IMR-90 (cell line): ENCODE results near the gene UBE2O. TPM values are rescaled to one million over a fixed set of nuclear protein-coding genes. Genes with fewer than 3 reads are reported as not detected.

Source experiments
- ATAC-seq: fragments of 200-7000 bp; cut with Tn5 transposase; 2 replicates; pipeline ENCODE4 v1.9.1; 2020; ENCODE audit warnings: low read depth, mild to moderate bottlenecking, moderate library complexity
- BruUV-seq: library from RNA; stranded (reverse); fragments of 400-500 nt; replicated peaks from 2 replicates; lab custom pipeline; 2021; lab: Mats Ljungman, UMichigan
- CTCF ChIA-PET: fragments of 300-600 bp; formaldehyde crosslinking; extraction: SDS; loops from one replicate; lab custom pipeline; 2021; ENCODE audit warnings: antibody characterized with exemption; lab: Yijun Ruan, JAX
- POLR2A ChIA-PET: fragments of 300-600 bp; sonication (Branson Sonifier 250); formaldehyde crosslinking; loops from one replicate; lab custom pipeline; 2022; ENCODE audit warnings: antibody characterized with exemption; ENCODE audit not compliant: unreplicated experiment; lab: Charles Lee
- DNase-seq: peaks from one replicate; pipeline ENCODE4 v3.0.0; 2013
- H2AFZ ChIP-seq: replicated peaks from 2 replicates; pipeline ENCODE3; 2013; ENCODE audit warnings: low read length, mild to moderate bottlenecking; ENCODE audit not compliant: poor library complexity
- H2AK5ac ChIP-seq: 2 replicates; pipeline ENCODE4 v1.6.1; 2013; ENCODE audit warnings: low read depth, low read length, inconsistent platforms
- H2AK9ac ChIP-seq: replicated peaks from 2 replicates; pipeline ENCODE3; 2013; ENCODE audit warnings: mild to moderate bottlenecking, low read depth, low read length, moderate library complexity; ENCODE audit not compliant: poor library complexity
- H2BK120ac ChIP-seq: 2 replicates; pipeline ENCODE4 v1.6.1; 2013; ENCODE audit warnings: low read depth, low read length, inconsistent platforms
- H2BK15ac ChIP-seq: 3 replicates; pipeline ENCODE4 v1.6.1; 2013; ENCODE audit warnings: low read depth, low read length, inconsistent platforms
- H2BK20ac ChIP-seq: 2 replicates; pipeline ENCODE4 v1.6.1; 2013; ENCODE audit warnings: low read depth, mild to moderate bottlenecking, inconsistent platforms, low read length, moderate library complexity
- H2BK5ac ChIP-seq: 2 replicates; pipeline ENCODE4 v1.6.1; 2013; ENCODE audit warnings: mild to moderate bottlenecking, low read depth, low read length, inconsistent platforms; ENCODE audit not compliant: poor library complexity, severe bottlenecking
- H3K14ac ChIP-seq: replicated peaks from 2 replicates; pipeline ENCODE4 v1.6.1; 2013; ENCODE audit warnings: low read depth, low read length, inconsistent platforms
- H3K18ac ChIP-seq: 2 replicates; pipeline ENCODE4 v1.6.1; 2013; ENCODE audit warnings: low read depth, low read length, control low read depth
- H3K23ac ChIP-seq: 2 replicates; pipeline ENCODE4 v1.6.1; 2013; ENCODE audit warnings: low read depth, low read length, inconsistent platforms
- H3K27ac ChIP-seq: 2 replicates; pipeline ENCODE4 v1.5.1; 2013; ENCODE audit warnings: mild to moderate bottlenecking, control low read depth, low read length; ENCODE audit not compliant: insufficient read depth
- H3K27me3 ChIP-seq: 2 replicates; pipeline ENCODE4 v1.6.1; 2013; ENCODE audit warnings: low read length; ENCODE audit not compliant: control insufficient read depth, insufficient read depth
- H3K36me3 ChIP-seq: 2 replicates; pipeline ENCODE4 v1.6.1; 2013; ENCODE audit warnings: low read length, mixed read lengths; ENCODE audit not compliant: control insufficient read depth, insufficient read depth
- H3K4ac ChIP-seq: 2 replicates; pipeline ENCODE4 v1.6.1; 2013; ENCODE audit warnings: low read depth, low read length, inconsistent platforms
- H3K4me1 ChIP-seq: 2 replicates; pipeline ENCODE4 v1.6.1; 2013; ENCODE audit warnings: low read length, mixed read lengths; ENCODE audit not compliant: control insufficient read depth, insufficient read depth
- H3K4me2 ChIP-seq: 2 replicates; pipeline ENCODE4 v1.6.1; 2013; ENCODE audit warnings: low read depth, mild to moderate bottlenecking, control low read depth, low read length, moderate library complexity
- H3K4me3 ChIP-seq: 2 replicates; pipeline ENCODE4 v1.5.1; 2013; ENCODE audit warnings: low read depth, mild to moderate bottlenecking, control low read depth, low read length, moderate library complexity; ENCODE audit not compliant: insufficient read depth
- H3K56ac ChIP-seq: 2 replicates; pipeline ENCODE4 v1.6.1; 2013; ENCODE audit warnings: low read length, inconsistent platforms; ENCODE audit not compliant: insufficient read depth; ENCODE audit errors: extremely low read depth
- H3K79me1 ChIP-seq, 2 experiments: 2 replicates each; pipeline ENCODE4 v1.6.1; 2013; ENCODE audit warnings: low read length in 2 of 2, inconsistent platforms in 1 of 2, low read depth in 1 of 2
- H3K9ac ChIP-seq: 2 replicates; pipeline ENCODE4 v1.6.1; 2013; ENCODE audit warnings: low read depth, low read length, control low read depth
- H3K9me1 ChIP-seq: 2 replicates; pipeline ENCODE4 v1.6.1; 2013; ENCODE audit warnings: low read length, inconsistent platforms; ENCODE audit not compliant: insufficient read depth
- H3K9me3 ChIP-seq: 2 replicates; pipeline ENCODE4 v1.6.1; 2013; ENCODE audit warnings: low read length; ENCODE audit not compliant: control insufficient read depth, insufficient read depth
- H4K20me1 ChIP-seq: 2 replicates; pipeline ENCODE4 v1.6.1; 2013; ENCODE audit warnings: low read length, inconsistent platforms; ENCODE audit not compliant: insufficient read depth
- H4K5ac ChIP-seq: 2 replicates; pipeline ENCODE4 v1.6.1; 2013; ENCODE audit warnings: mild to moderate bottlenecking, low read depth, low read length, control low read depth
- H4K8ac ChIP-seq, 2 experiments: 2 replicates each; pipeline ENCODE4 v1.6.1; 2013; ENCODE audit warnings: low read depth in 2 of 2, low read length in 2 of 2, control low read depth in 1 of 2, inconsistent platforms in 1 of 2
- H4K91ac ChIP-seq: 2 replicates; pipeline ENCODE4 v1.6.1; 2013; ENCODE audit warnings: low read depth, low read length, inconsistent platforms; ENCODE audit not compliant: insufficient read depth
- FOS ChIP-seq: fragments of 150-350 bp; IDR thresholded peaks from 2 replicates; pipeline ENCODE4 v1.6.1; 2016; ENCODE audit warnings: low read depth, low read length
- MAZ ChIP-seq: IDR thresholded peaks from 2 replicates; pipeline ENCODE4 v1.6.1; 2012; ENCODE audit warnings: low read depth, mild to moderate bottlenecking, low read length, improper control_type of control experiment, moderate library complexity, borderline replicate concordance
- WGBS, 2 experiments: methylation state at CpG; one replicate each; pipeline versions ENCODE4 v1.1.5 to v1.1.7; 2013; ENCODE audit warnings: missing lambda C conversion rate in 2 of 2; ENCODE audit not compliant: insufficient read length in 1 of 2; ENCODE audit errors: extremely low coverage in 2 of 2; 5-methylcytosine and 5-hydroxymethylcytosine counted together
- dilution Hi-C: fragments of 300-500 bp; cut with HindIII; formaldehyde crosslinking; loops from one replicate; pipeline ENCODE4 v1.14.3; 2018; ENCODE audit warnings: low sequenced_read_pairs; ENCODE audit not compliant: unreplicated experiment
- in situ Hi-C: fragments of 300-500 bp; cut with MboI; formaldehyde crosslinking; loops from 3 replicates; pipeline ENCODE4 v1.14.3; 2019; ENCODE audit warnings: low sequenced_read_pairs, inconsistent platforms, mixed read lengths
- intact Hi-C: fragments of 100-400 bp; cut with micrococcal nuclease; formaldehyde crosslinking; loops from 2 replicates; pipeline ENCODE4 v1.10.0; 2022
- polyA plus RNA-seq, 3 experiments: library from polyadenylated mRNA; depleted of rRNA; stranded (reverse); fragments of >200 nt; gene quantifications; 2 replicates each; pipeline ENCODE4 v1.2.3, GENCODE V29; 2012; ENCODE audit warnings: low replicate concordance in 1 of 3
- total RNA-seq: library from RNA; depleted of rRNA; stranded (reverse); fragments of >200 nt; gene quantifications from 2 replicates; pipeline ENCODE4 v1.2.3, GENCODE V29; 2012

Gene UBE2O
- total and polyA plus RNA-seq, 2 of the 4 experiments (the other 2 are of a cell fraction) = 17.6 TPM

DNA sequence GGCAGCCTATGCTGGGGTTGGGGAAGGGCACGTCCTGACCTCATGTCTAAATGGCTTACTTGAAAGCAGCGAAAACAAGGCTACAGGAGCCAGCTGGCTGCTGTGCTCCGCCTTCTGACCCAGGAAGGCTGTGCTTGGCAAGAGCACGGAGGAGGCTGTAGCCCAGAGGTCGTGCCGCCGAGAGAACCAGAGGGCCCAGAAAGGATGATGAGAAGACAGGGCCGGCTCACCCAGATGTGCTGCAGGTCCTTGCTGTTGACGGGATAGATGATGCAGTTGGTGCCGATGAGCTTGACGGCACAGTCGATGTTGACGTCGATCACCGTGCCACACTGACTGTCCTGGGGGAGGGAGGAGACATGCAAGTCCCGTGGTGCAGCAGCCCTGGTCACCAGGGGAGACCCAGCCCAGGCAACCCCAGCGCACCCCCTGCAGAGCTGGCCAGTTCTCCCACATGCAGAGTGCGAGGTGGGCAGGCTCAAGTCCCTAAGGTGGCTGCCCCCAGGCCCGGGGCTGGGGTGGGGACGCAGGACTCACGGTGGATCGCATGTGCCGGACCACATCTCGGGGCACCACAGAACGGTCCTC, 47.9 kb downstream of the UBE2O start:
- Histone ChIP-seq H4K20me1 (peaks cover 41% of the 10 kb centered on the region), H2AK5ac (no peak overlapping the region; the same call in 1 of the 2 replicates), H3K4me1 (peaks cover 7% of the 10 kb centered on the region; the same call in 1 of the 2 replicates), H3K56ac (no peak overlapping the region), H4K8ac (no peak overlapping the region), H3K9me1 (peaks cover 11% of the 10 kb centered on the region), H2BK15ac (no peak overlapping the region), H3K9me3 (no peaks in the 10 kb centered on the region), H3K36me3 (peaks cover 37% of the 10 kb centered on the region), H3K4ac (no peak overlapping the region), H2BK120ac (no peak overlapping the region), H3K4me2 (no peak overlapping the region; the same call in 1 of the 2 replicates), H2BK5ac (no peak overlapping the region), H3K18ac (no peak overlapping the region), H3K27ac (no peak overlapping the region), H2AFZ (peak overlapping the region; percentile 5), H3K23ac (no peak overlapping the region), H3K27me3 (no peaks in the 10 kb centered on the region), H3K9ac (no peak overlapping the region), H2BK20ac (no peak overlapping the region), H4K5ac (no peak overlapping the region), H4K91ac (no peak overlapping the region), H3K79me1 (peaks cover 21 to 56% of the 10 kb centered on the region in 2 experiments; a peak in 3 of 4 replicates), H2AK9ac (no peak overlapping the region), H3K14ac (no peak overlapping the region), H3K4me3 (no peak overlapping the region)
- dilution Hi-C loops = no loop called here
- in situ Hi-C loops = loop anchor here (5.0 to 10.0 kb wide), 2 partner anchors 52 to 100 kb away; partner anchors contain the start of gene RHBDF2
- TF ChIP-seq FOS (no peak), MAZ (no peak)
- 51% methylated on average over 14 of the region's 25 CpGs; no CpG with 5 or more reads in 1 of the 2 experiments for WGBS, 2 experiments
- intact Hi-C loops = no loop called here
- ATAC-seq (peak; percentile 42; the same call in 1 of the 2 replicates), DNase-seq (no peak)
- POLR2A ChIA-PET = no interaction called here
- CTCF ChIA-PET = interaction anchor here (0.6 to 1.0 kb wide), 2 partner anchors 20 to 54 kb away, joined by 3 to 4 read pairs; no protein-coding TSS in a partner anchor
- BruUV-seq = no TSS peak
